Measurements from ENCODE around the gene ITGA1. TPM values are rescaled to one million over a fixed set of nuclear protein-coding genes. Genes with fewer than 3 reads are reported as not detected.

Gene ITGA1
- total and polyA plus RNA-seq, 2 of the 13 experiments (the other 11 are each of a cell fraction or from before 2014, with no cell fraction given): 23.1 to 28.6 TPM

- in situ Hi-C loops (cut with HindIII; ENCODE audit: extremely low pct_ligation_motif_present, low pct_unique_long_range_greater_than_20kb) (loop anchor here (5.0 kb wide), 1 partner anchor 41 kb away; no protein-coding TSS in a partner anchor), intact Hi-C loops (cut with micrococcal nuclease; ENCODE audit: unreplicated experiment) (loop anchor here (2.0 kb wide), 1 partner anchor 31 kb away; no protein-coding TSS in a partner anchor)
- peak in 1 of 2 experiments; percentile 63; a peak in 1 of 4 replicates for TF ChIP-seq EP300 (IDR thresholded peaks at IDR 0.05; ENCODE audit: low read depth in 2 of 2, low read length in 2 of 2)
- TF ChIP-seq EP300 (CRISPR knock-in tag; IDR thresholded peaks at IDR 0.05; ENCODE audit: borderline replicate concordance): no peak
- no peak for TF ChIP-seq ELK4 (CRISPR knock-in tag; IDR thresholded peaks at IDR 0.05; ENCODE audit: borderline replicate concordance)
- no peak for TF ChIP-seq ZNF670 (CRISPR knock-in tag; IDR thresholded peaks at IDR 0.05; ENCODE audit: borderline replicate concordance)
- no peak for TF ChIP-seq TAF1 (CRISPR knock-in tag; IDR thresholded peaks at IDR 0.05)
- no peak for TF ChIP-seq AHR (CRISPR knock-in tag; IDR thresholded peaks at IDR 0.05)
- peak; percentile 32; the same call in 1 of the 2 replicates for TF ChIP-seq SAP130 (CRISPR knock-in tag; IDR thresholded peaks at IDR 0.05; ENCODE audit: low read depth)
- no peak for TF ChIP-seq ZNF382 (CRISPR knock-in tag; IDR thresholded peaks at IDR 0.05; ENCODE audit: borderline replicate concordance)
- TF ChIP-seq FOSL1 (CRISPR knock-in tag; IDR thresholded peaks at IDR 0.05; ENCODE audit: borderline replicate concordance): 0 out of 2 replicates have a peak, but pooled peaks have one; percentile 23
- no peak for TF ChIP-seq ZBTB25 (CRISPR knock-in tag; IDR thresholded peaks at IDR 0.05)
- no peak for TF ChIP-seq ZNF816 (CRISPR knock-in tag; IDR thresholded peaks at IDR 0.05; ENCODE audit: borderline replicate concordance)
- no peak for TF ChIP-seq FIP1L1 (IDR thresholded peaks at IDR 0.05; ENCODE audit: borderline replicate concordance, insufficient read depth, low read depth, low read length)
- TF ChIP-seq ZNF557 (CRISPR knock-in tag; IDR thresholded peaks at IDR 0.05): no peak
- TF ChIP-seq ZNF790 (CRISPR knock-in tag; IDR thresholded peaks at IDR 0.05; ENCODE audit: borderline replicate concordance): no peak
- no peak for TF ChIP-seq ZNF160 (CRISPR knock-in tag; IDR thresholded peaks at IDR 0.05)
- TF ChIP-seq ZEB1 (IDR thresholded peaks at IDR 0.05; ENCODE audit: insufficient replicate concordance, low read depth): peak; percentile 74
- no peak for TF ChIP-seq ZNF644 (CRISPR knock-in tag; IDR thresholded peaks at IDR 0.05; ENCODE audit: low read depth)
- DNase-seq (ENCODE audit: low spot score) (peak; percentile 48), ATAC-seq (no peak), FAIRE-seq (no peak)
- H3K79me2 ChIP-seq (ENCODE audit: insufficient read depth, low read length): peaks cover 41% of the 10 kb centered on the region
- POLR2A ChIA-PET: interaction anchor here (1.1 to 5.1 kb wide), 6 partner anchors 9 to 188 kb away, joined by 3 to 35 read pairs (median 5); no protein-coding TSS in a partner anchor
- H3K27me3 ChIP-seq (ENCODE audit: control insufficient read depth in 1 of 2, insufficient read depth in 2 of 2, low read length in 2 of 2): no peaks in the 10 kb centered on the region; a peak in 1 of 5 replicates
- peaks cover 54% of the 10 kb centered on the region for H3K4me1 ChIP-seq (ENCODE audit: insufficient read depth, low read length)
- WGBS (ENCODE audit: low lambda C conversion rate): 31% methylated on average over 4 of the region's 4 CpGs
- H3K27ac ChIP-seq (ENCODE audit: extremely low read length, insufficient read depth, low read length): no peak overlapping the region
- CTCF ChIA-PET (ENCODE audit: low intra/inter-chr PET ratio, low total read pairs): no interaction called here
- peak overlapping the region; percentile 17 to 91 (median 87); a peak in 4 of 6 replicates for H3K4me3 ChIP-seq (replicated peaks in 1 of 3; ENCODE audit: insufficient read depth in 1 of 3, low read depth in 2 of 3, low read length in 3 of 3)
- no peak overlapping the region for H2AFZ ChIP-seq (ENCODE audit: low read length)
- no TSS peak for BruUV-seq (replicated peaks)
- no peaks in the 10 kb centered on the region; the same call in 1 of the 2 replicates for H4K20me1 ChIP-seq (ENCODE audit: insufficient read depth, low read length)
- H3K9ac ChIP-seq (ENCODE audit: insufficient read depth, low read depth, low read length): peak overlapping the region; percentile 87; the same call in 1 of the 2 replicates
- peaks cover 0 to 7% of the 10 kb centered on the region in 2 experiments; a peak in 3 of 5 replicates for H3K36me3 ChIP-seq (replicated peaks in 1 of 2; ENCODE audit: control insufficient read depth in 1 of 2, insufficient read depth in 2 of 2, low read length in 2 of 2)
- peak overlapping the region; percentile 85 for H3K4me2 ChIP-seq (ENCODE audit: low read depth, low read length)
- no peaks in the 10 kb centered on the region for H3K9me3 ChIP-seq (ENCODE audit: low read length)
Observed at GRCh38 chr5:52987711-52988331, 200.1 kb downstream of the ITGA1 start.

Data from HepG2 (cell line).